ENCODE measurements around the gene METTL25.
A peak's percentile ranks its signal among the peaks of the same experiment; 100 is the strongest.
"Not testable (repeated sequence)": the region's sequence is repeated elsewhere in the genome, so short reads cannot be mapped to it uniquely, and the experiment has no call there.

The METTL25 gene

GRCh38 chr12:82329508-82329907, 28.8 kb upstream of the METTL25 start:
- no peak for TF ChIP-seq CTCF (IDR thresholded peaks at IDR 0.05; ENCODE audit: extremely low read depth, missing control alignments)
- DNase-seq (ENCODE audit: low spot score), result no peak

- no peak for DNase-seq (ENCODE audit: low spot score)
- no peak for TF ChIP-seq CTCF (IDR thresholded peaks at IDR 0.05; ENCODE audit: extremely low read depth, missing control alignments)
These were observed 8.2 kb upstream of the METTL25 start for GRCh38 chr12:82350161-82350560.

- no peak for DNase-seq (ENCODE audit: low spot score)
- TF ChIP-seq CTCF (IDR thresholded peaks at IDR 0.05; ENCODE audit: extremely low read depth, missing control alignments), result no peak
These were observed 6.9 kb upstream of the METTL25 start for GRCh38 chr12:82351390-82351789.

- DNase-seq (ENCODE audit: low spot score), result no peak
- TF ChIP-seq CTCF (IDR thresholded peaks at IDR 0.05; ENCODE audit: extremely low read depth, missing control alignments), result no peak
These were observed 989 bp upstream of the METTL25 start for GRCh38 chr12:82357340-82357739.

GRCh38 chr12:82357845-82358199, 507 bp upstream of the METTL25 start:
- TF ChIP-seq CTCF (IDR thresholded peaks at IDR 0.05; ENCODE audit: extremely low read depth, missing control alignments), result no peak
- no peak for DNase-seq (ENCODE audit: low spot score)

- TF ChIP-seq CTCF (IDR thresholded peaks at IDR 0.05; ENCODE audit: extremely low read depth, missing control alignments), result no peak
- peak; percentile 25 for DNase-seq (ENCODE audit: low spot score)
These were observed 768 bp downstream of the METTL25 start for GRCh38 chr12:82359115-82359478.

- not testable (repeated sequence) for DNase-seq (ENCODE audit: low spot score)
These were observed 2.5 kb downstream of the METTL25 start for GRCh38 chr12:82360834-82361233.

- DNase-seq (ENCODE audit: low spot score), result no peak
- TF ChIP-seq CTCF (IDR thresholded peaks at IDR 0.05; ENCODE audit: extremely low read depth, missing control alignments), result no peak
These were observed 3.2 kb downstream of the METTL25 start for GRCh38 chr12:82361461-82361915.
